ENCODE results near the gene WDR53. TPM values are rescaled to one million over a fixed set of nuclear protein-coding genes. Genes with fewer than 3 reads are reported as not detected.
"Not testable (repeated sequence)": the region's sequence is repeated elsewhere in the genome, so short reads cannot be mapped to it uniquely, and the experiment has no call there.

WDR53 gene
- total RNA-seq: 7.8 and 8.3 TPM in 2 replicates

DNA sequence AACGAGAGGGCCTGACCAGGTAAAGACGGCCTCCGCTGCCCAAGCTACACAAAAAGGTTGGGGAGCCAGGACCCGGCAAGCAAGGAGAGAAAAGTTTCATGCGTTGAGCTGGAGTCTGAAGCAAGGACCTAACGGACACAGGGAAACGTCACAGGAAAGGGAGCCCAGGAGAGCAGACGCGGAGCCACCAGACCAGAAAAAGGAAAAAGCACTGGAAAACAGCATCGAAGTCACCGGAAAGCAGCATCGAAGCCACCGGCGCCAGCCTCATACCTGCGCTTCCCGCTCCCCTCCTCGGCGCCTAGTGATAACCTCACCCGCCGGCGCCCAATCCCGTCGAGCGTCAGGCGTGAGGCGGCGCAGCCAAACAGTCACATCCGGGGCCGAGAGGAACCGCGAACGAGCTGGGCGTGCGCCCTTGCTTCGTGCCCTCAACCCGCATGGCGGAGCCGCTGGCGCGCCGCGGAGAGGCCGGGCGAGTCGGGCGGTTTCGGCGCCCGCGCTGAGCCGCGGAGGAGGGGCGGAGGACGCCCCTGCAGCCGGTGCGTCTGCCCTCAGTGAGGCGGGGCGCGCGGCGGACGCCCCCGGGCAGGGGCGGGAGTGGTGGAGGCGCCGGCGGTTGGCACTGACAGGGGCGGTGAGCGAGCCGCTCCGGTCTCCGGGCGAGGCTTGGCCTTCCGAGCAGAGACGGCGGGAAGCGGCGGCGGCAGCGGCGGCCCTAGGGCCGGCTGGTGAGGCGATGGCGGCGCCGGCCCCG, at the start of gene WDR53, which contains the start of gene FBXO45:
TSS of gene WDR53 (minus strand) at position 309 of the 757 bp plus-strand sequence. CDS start 7,079 bp downstream, outside the sequence.
TSS of gene FBXO45 (plus strand) at position 415 of the 757 bp plus-strand sequence. CDS start at position 740, 325 bp downstream.
- DNase-seq: peak; percentile 97

DNA sequence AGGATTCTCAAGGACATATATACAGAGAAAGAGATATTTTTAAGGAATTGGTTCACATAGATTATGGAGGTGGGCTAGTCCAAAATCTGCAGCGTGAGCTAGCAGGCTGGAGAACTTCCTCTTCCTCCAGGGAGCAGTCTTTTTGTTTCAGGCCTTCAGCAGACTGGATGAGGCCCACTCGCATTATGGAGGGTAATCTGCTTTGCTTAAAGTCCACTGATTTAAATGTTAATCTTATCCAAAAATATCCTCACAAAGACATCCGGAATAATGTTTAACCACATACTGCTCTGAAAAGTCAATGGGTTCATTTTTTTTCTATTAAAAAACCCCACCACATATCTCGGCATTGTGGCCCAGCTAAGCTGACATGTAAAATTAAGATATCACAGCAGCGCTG, 48.9 kb upstream of the WDR53 start:
- DNase-seq: no peak

GRCh38 chr3:196615234-196615633, 46.9 kb upstream of the WDR53 start:
- not testable (repeated sequence) for DNase-seq

GRCh38 chr3:196611761-196612483, 43.6 kb upstream of the WDR53 start:
- DNase-seq: peak; percentile 72

DNA sequence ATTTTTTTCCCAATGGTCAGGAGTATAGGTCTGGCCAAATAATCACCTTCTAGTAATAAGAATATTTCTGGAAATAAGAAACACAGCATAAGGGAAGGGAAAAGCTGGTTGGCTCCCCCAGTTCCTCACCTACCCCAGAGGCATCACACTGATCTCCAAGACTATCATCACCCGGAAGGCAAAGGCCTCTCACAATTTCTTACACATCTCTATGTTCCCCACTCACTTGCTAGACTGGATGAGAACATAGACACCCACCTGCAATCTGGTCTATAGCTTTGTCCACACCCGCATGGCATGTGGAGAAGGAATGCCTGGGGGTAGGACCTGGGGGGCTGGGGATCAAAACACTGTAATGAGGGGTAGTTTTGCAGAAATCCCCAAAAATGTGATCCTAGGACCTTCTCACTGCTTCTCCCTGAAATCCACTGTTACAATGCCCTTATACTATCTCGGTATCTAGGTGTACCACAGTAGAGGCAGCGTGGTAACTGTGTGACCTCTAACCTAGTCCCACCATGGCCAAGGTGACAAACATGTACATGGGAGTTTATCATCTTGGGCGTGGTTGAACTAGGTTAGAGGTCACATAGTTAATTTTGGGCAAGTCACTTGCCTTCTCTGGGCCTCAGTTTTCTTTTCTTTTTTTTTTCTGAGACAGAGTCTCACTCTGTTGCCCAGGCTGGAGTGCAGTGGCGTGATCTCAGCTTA, 41.6 kb upstream of the WDR53 start:
- DNase-seq: no peak

- DNase-seq: peak; percentile 93
Observed at GRCh38 chr3:196609343-196609775, 41.0 kb upstream of the WDR53 start.

- no peak for DNase-seq
Observed at GRCh38 chr3:196608693-196609092, 40.3 kb upstream of the WDR53 start.

GRCh38 chr3:196604548-196604947, 36.2 kb upstream of the WDR53 start:
- no peak for DNase-seq

DNA sequence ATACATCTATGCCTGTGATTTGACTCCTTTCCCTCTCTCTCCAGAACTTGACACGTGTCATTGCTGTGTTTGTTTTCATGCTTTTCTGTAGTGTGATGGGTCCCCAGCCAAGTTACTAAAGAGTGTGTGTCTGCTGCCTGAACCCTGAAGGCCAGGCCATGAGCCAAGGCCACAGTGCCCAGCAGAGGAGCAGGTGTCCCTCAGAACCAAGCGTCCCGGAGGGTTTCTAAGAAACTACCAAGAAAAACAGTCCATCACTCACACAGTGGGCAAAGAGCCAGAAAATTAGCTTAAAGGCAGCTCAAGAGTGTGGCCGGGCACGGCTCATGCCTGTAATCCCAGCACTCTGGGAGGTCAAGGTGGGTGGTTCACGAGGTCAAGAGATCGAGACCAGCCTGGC, 35.3 kb upstream of the WDR53 start:
- no peak for DNase-seq

DNA sequence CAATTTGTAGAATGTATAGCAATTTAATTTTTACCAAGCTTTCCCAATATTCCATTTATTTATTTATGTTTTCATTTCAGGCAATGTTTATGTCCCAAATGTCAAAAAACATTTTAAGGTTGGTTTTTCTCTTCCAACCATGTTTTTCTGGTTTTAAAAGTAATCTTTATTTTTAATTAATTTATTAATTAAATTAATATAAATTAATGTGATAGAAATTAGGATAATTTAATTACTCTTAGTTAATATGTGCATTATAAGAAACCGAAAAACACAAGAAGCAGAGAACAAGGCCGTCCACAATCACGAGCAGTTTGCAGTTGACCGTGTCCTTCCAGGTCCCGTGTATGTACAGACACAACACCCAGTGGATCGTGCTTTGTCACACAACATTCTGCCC, 34.3 kb upstream of the WDR53 start:
- no peak for DNase-seq

- DNase-seq: no peak
Observed at GRCh38 chr3:196600359-196600758, 32.0 kb upstream of the WDR53 start.

DNA sequence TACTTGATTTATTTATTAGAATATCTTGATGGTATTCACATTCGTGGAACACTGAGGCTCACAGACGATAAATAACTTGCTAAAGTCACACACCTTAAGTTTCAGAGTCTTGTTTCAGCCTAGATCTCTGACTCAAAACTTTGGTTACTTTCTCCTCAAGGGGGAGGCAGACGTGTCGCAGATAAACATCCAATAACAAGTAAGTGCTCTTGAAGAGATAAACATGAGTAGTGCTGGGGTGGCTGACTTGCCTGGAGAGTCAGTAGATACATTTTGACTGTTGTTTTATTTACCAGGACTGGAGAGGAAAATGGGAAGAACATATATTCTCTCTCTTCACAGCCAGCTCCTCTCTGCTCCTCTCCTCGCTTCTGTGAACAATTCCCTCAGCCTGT, 31.4 kb upstream of the WDR53 start:
- no peak for DNase-seq

DNA sequence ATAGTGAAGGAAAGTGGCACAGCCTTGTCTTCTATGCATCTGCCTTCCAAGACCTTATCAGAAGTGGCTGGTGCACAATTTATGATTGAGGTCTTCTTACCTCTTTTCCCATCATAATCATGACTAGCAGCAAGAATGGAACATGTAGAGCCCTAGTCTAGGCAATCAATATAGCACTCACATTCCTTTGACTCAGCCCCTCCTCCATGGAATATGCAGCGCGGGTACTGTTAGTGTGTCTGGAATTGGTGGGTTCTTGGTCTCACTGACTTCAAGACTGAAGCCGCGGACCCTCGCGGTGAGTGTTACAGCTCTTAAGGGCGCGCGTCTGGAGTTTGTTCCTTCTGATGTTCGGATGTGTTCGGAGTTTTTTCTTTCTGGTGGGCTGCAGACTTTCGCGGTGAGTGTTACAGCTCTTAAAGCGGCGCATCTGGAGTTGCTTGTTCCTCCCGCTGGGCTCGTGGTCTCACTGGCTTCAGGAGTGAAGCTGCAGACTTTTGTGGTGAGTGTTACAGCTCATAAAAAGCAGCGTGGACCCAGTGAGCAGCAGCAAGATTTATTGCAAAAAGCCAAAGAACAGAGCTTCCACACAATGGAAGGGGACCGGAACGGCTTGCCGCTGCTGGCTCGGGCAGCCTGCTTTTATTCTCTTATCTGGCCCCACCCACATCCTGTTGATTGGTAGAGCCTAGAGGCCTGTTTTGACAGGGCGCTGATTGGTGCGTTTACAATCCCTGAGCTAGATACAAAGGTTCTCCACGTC, 29.8 kb upstream of the WDR53 start:
- not testable (repeated sequence) for DNase-seq

DNA sequence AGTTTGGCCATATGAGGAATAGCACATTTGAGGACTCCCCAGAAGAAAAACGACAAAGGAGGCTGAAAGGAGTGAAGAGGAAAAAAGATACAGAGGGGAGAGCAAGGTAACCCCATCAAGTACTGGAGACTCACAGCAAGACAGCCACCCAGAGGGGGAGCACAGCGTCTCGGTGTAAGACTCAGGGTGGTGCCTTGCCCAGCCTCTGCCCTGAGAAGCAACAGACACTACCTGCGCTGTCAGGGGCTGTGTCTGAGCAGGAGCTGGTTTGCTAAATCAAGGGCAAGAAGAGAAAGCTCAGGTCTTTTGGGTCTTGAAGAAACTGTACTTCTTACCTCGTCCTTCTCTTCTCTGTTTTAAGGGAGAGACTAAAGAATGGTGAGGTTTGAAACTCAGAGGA, 28.0 kb upstream of the WDR53 start:
- DNase-seq: no peak

DNA sequence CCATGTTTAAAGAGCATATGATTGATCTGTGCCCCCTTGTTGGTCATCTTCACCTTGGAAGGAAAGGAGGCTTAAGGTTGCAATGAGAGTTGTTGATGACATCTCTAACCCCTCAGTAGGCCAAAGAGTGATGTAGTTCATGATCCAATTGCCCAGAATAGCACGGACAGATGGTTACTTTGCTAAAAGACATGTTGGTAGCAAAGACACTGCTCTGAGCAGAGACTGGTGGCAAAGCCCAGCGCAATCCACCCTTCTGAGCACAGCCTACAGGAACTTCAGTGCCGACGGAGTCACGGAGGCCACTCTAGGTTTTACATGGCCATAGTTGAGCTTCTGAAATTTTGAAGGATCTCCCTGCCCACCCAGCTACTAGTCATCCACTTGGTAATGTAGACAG, 21.9 kb upstream of the WDR53 start:
- DNase-seq: no peak

DNA sequence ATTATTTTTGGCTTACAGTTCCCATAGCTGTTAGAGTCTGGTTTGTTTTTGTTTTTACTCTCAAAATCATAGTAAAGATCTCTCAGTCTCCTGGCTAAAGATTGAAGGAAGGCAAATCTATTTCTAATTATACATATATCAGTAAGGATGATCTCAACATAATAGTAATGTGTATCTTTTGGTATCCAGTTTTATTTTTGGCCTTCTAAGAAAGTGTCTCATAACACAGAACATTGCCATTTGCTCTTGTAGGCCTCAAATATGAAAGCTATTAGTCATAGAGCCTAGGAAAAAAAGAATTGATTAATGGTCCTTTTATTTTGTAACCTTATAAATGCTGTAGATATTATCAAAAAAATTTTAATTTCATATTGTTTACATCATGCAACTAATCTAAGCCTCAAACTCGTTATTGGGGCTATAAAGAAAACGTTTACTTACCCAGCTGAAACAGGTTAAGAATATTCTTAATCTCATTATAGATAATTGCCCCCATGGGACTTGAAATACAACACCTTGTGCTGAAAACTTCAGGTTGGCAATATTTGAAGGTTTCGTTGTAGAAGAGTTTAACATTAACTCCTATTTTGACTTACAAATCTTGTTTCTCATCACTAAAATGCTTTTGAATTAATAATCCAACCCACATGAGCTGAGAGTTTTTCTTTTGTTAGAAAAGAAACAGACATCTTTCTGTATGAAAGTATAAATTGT, 16.8 kb upstream of the WDR53 start:
- no peak for DNase-seq

- DNase-seq: no peak
Observed at GRCh38 chr3:196572389-196572788, 4.0 kb upstream of the WDR53 start.

- not testable (repeated sequence) for DNase-seq
Observed at GRCh38 chr3:196570332-196570731, 2.0 kb upstream of the WDR53 start.

DNA sequence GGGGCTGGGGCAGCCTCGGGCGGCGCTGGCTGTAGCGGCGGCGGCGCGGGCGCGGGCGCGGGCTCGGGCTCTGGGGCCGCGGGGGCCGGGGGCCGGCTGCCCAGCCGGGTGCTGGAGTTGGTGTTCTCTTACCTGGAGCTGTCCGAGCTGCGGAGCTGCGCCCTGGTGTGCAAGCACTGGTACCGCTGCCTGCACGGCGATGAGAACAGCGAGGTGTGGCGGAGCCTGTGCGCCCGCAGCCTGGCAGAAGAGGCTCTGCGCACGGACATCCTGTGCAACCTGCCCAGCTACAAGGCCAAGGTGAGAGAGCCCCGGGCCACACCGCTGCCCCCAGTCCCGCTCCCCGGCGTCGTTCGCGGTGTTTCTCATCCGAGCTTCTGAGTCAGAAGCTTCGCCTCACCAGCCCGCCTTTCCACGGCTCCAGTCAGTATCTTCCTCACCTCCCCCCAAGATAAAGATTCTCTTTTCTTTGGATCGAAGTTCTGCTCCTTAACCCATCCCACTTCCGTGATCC, 706 bp upstream of the WDR53 start:
- DNase-seq: peak; percentile 55

GRCh38 chr3:196563721-196564225, 4.6 kb downstream of the WDR53 start:
- peak; percentile 64 for DNase-seq

GRCh38 chr3:196559826-196560225, 8.5 kb downstream of the WDR53 start:
- DNase-seq: no peak
